BJ (cell line): Measurements from ENCODE around the gene EFCAB8. TPM values are rescaled to one million over a fixed set of nuclear protein-coding genes. Genes with fewer than 3 reads are reported as not detected.

Experiments
- CTCF ChIA-PET: fragments of 350-600 bp; formaldehyde crosslinking; extraction: SDS; loops from one replicate; lab custom pipeline; 2021; ENCODE audit warnings: antibody characterized with exemption, inconsistent platforms; lab: Yijun Ruan, JAX
- POLR2A ChIA-PET: fragments of 300-600 bp; sonication (Branson Sonifier 250); formaldehyde crosslinking; extraction: SDS; loops from one replicate; lab custom pipeline; 2021; ENCODE audit warnings: antibody characterized with exemption; lab: Charles Lee
- DNase-seq: peaks from one replicate; pipeline ENCODE4 v3.0.0-alpha.2; 2011; ENCODE audit warnings: low read depth
- H3K27me3 ChIP-seq: 2 replicates; pipeline ENCODE4 v1.6.0; 2011; ENCODE audit warnings: low read length; ENCODE audit not compliant: control insufficient read depth, insufficient read depth
- H3K36me3 ChIP-seq: 2 replicates; pipeline ENCODE4 v1.5.1; 2011; ENCODE audit warnings: low read length; ENCODE audit not compliant: control insufficient read depth, insufficient read depth
- H3K4me3 ChIP-seq: 2 replicates; pipeline ENCODE4 v1.5.1; 2011; ENCODE audit warnings: low read depth, mild to moderate bottlenecking, control low read depth, low read length
- polyA plus RNA-seq: library from polyadenylated mRNA; depleted of rRNA; stranded (reverse); fragments of >200 nt; gene quantifications from 2 replicates; pipeline ENCODE4 v1.2.3, GENCODE V29; 2011
- TF ChIP-seq, protein P1 (sequence below): IDR thresholded peaks from 2 replicates; pipeline ENCODE4 v1.5.1; 2011; ENCODE audit warnings: low read depth, mild to moderate bottlenecking, control low read depth, inconsistent platforms, low read length, moderate library complexity; ENCODE audit not compliant: insufficient read depth

Gene EFCAB8
- polyA plus RNA-seq, 1 experiment, result not detected

DNA sequence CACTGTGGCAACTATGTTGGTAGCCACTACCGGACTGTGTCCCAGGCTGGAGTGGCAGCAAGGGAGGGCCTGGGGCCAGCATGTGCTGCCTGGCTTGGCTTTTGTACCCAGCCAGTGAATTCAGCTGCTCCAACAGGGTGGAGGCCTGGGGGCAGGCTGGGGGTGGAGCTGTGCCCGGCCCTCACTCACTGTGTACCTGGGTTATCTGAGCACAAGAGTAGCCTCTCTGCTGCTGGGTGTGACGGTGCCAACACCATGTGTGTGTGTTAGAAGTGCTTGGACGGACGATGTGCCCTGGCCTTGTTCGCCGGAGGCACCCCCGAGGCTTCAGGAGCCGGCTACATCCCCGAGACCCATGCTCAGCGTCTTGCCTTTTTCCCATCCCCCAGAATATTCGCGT lies 49.2 kb downstream of the EFCAB8 start:
- TF ChIP-seq, protein P1, sequence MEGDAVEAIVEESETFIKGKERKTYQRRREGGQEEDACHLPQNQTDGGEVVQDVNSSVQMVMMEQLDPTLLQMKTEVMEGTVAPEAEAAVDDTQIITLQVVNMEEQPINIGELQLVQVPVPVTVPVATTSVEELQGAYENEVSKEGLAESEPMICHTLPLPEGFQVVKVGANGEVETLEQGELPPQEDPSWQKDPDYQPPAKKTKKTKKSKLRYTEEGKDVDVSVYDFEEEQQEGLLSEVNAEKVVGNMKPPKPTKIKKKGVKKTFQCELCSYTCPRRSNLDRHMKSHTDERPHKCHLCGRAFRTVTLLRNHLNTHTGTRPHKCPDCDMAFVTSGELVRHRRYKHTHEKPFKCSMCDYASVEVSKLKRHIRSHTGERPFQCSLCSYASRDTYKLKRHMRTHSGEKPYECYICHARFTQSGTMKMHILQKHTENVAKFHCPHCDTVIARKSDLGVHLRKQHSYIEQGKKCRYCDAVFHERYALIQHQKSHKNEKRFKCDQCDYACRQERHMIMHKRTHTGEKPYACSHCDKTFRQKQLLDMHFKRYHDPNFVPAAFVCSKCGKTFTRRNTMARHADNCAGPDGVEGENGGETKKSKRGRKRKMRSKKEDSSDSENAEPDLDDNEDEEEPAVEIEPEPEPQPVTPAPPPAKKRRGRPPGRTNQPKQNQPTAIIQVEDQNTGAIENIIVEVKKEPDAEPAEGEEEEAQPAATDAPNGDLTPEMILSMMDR, result no peak
- no peaks in the 10 kb centered on the region; the same call in 1 of the 2 replicates for H3K27me3 ChIP-seq
- no peak overlapping the region for H3K4me3 ChIP-seq
- POLR2A ChIA-PET, result no interaction called here
- H3K36me3 ChIP-seq, result no peaks in the 10 kb centered on the region
- CTCF ChIA-PET, result no interaction called here
- DNase-seq, result no peak

DNA sequence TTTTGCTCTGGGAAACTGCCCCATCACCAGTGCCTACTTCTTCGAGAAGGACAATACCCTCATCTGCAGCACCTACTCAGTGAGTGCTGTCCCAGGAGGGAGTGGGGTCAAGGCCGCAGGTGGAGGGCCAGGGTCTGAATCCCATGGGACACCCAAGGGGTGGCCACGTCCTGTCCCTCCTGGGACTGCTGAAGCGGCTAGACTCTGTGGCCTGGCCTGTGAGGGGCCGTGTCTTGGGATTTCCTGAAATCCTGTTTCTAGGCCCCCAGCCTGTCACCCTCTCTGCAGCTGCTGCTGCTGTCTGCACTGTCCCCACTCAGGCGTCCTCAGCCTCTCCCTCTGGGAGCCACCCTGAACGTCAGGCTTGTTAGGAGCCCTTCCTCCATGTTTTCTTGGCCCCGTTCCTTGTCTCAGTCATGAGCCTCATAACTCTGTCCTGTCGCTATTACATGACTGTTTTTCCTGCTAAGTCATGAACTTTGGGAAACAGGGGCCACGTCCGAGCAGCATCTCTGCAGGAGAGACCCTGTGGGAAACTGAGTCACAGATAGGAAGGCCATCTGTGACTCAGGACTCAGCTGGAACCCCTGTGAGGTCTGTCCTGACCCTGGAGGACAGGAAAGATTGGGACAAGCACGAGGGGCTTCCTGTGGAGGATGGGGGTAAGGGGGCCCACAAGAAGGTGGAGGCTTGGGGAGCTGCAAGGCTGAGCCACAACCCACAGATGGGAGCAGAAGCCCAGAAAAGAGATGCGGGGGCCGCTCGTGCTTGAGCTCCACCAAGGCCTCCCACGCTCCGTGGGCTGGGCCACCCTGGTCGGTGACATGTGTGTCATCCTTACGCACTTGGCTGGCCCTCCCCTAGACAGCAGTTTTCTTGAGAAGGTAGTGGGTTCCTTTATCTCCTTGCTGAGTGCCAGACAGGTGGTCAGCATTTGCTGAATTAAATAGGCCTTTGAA lies 49.9 kb downstream of the EFCAB8 start:
- TF ChIP-seq, protein P1, result no peak
- no peak overlapping the region for H3K4me3 ChIP-seq
- H3K36me3 ChIP-seq, result no peaks in the 10 kb centered on the region
- CTCF ChIA-PET, result no interaction called here
- no peak for DNase-seq
- POLR2A ChIA-PET, result no interaction called here
- H3K27me3 ChIP-seq, result no peaks in the 10 kb centered on the region; the same call in 1 of the 2 replicates

DNA sequence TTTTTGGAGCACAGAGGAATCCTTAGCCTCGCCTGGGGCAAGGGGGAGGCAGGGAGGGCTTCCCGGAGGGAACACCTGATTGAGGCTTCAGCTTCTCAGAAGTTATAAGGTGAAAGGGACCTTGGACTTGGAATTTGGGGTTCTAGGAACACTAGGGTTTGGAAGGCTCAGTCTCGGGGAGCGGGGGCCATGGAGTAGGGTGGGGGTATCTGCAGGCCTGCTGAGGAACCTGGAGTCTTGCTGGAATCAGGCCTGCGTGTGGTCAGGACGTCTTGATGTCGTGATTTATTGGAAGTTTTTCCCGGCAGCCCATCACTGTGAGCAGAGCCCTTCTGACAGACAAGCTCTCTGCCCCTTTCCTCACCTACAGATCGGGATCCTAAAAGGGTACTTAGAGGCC lies 50.7 kb downstream of the EFCAB8 start:
- CTCF ChIA-PET, result no interaction called here
- Histone ChIP-seq H3K36me3 (no peaks in the 10 kb centered on the region), H3K27me3 (no peaks in the 10 kb centered on the region; the same call in 1 of the 2 replicates), H3K4me3 (no peak overlapping the region)
- POLR2A ChIA-PET, result no interaction called here
- DNase-seq, result no peak
- TF ChIP-seq, protein P1, result no peak

DNA sequence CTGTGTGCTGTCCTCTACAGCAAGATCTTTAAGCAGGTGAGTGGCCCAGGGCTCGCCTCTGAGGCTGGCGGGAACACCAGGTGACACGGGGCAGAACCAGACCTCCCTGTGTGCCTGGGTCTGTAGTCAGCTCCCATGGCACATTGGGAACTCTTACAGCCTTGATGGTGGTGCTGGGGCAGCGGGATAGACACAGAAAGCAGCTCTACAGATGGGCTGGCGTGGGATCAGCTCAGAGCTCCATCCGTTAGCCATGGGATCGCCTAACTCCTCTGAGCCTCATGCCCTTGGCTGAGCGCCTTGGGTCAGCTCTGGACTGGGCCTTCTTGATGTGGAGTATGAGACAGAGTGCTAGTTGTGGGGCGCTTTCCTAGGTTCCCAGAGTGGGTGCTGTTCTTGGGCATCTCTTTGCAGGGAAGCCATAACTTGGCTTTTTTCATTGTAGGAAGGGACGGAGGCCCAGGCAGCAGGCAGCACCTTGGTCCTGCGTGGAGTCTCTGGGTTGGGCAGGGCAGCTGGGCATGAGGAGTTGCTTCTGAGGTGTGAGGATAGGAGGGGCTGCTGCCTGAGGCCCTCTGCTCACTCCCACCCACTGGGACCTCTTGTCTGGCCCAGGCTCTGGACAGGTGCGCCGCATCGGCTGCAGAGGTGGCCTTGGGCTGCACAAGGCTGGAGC lies 51.3 kb downstream of the EFCAB8 start:
- CTCF ChIA-PET, result no interaction called here
- TF ChIP-seq, protein P1, result no peak
- POLR2A ChIA-PET, result no interaction called here

DNA sequence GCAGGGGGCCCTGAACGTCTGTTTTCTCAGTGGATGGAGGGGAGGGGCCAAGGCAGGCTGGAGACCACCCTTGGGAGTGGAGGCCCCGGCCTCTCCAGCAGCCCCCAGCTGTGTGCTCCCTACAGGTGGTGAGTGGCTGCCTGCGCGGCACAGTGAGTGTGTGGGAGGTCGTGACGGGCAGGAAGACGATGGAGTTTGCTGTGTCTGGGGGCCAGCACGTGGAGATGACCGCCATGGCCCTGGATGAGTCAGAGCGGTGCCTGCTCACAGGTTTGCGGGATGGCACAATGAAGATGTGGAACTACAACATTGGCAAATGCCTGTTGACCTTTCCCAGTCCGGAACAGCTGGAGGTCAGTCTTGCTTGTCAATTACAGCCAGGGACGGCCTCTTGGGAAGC lies 52.6 kb downstream of the EFCAB8 start:
- Histone ChIP-seq H3K4me3 (no peak overlapping the region), H3K27me3 (no peaks in the 10 kb centered on the region; the same call in 1 of the 2 replicates), H3K36me3 (no peaks in the 10 kb centered on the region)
- POLR2A ChIA-PET, result no interaction called here
- TF ChIP-seq, protein P1, result no peak
- DNase-seq, result no peak
- CTCF ChIA-PET, result interaction anchor here (1.2 kb wide), 2 partner anchors 9 kb away, joined by 3 to 4 read pairs; no protein-coding TSS in a partner anchor

More for the DNA sequence above, 51.3 kb downstream of the EFCAB8 start:
- Histone ChIP-seq H3K36me3 (no peaks in the 10 kb centered on the region), H3K4me3 (no peak overlapping the region), H3K27me3 (no peaks in the 10 kb centered on the region; the same call in 1 of the 2 replicates)
- DNase-seq, result no peak
